Tibial nerve (tissue), 4 donors: Measurements from ENCODE around the gene ADCK2. TPM values are rescaled to one million over a fixed set of nuclear protein-coding genes. Genes with fewer than 3 reads are reported as not detected.
"Not testable (repeated sequence)": the region's sequence is repeated elsewhere in the genome, so short reads cannot be mapped to it uniquely, and the experiment has no call there.

Experiments used
- DNase-seq, 2 donors: peaks; one replicate each; pipeline ENCODE4 v3.0.0-alpha.2; 2019; ENCODE audit warnings: low spot score in 2 of 2
- H3K27ac ChIP-seq, 4 donors: fragments of 200-600 bp; sonication (generic) in 3 of 4; one replicate each; pipeline ENCODE4 v1.5.1; 2017 to 2019; ENCODE audit warnings: mild to moderate bottlenecking in 1 of 4
- H3K27me3 ChIP-seq, 2 donors: fragments of 200-600 bp; sonication (generic) in 1 of 2; one replicate each; pipeline versions ENCODE4 v1.5.1 to v1.6.0; 2017 to 2019
- H3K36me3 ChIP-seq, 3 donors: fragments of 200-600 bp; sonication (generic); one replicate each; pipeline ENCODE4 v1.5.1; 2018 to 2019
- H3K4me1 ChIP-seq, 4 donors: fragments of 200-600 bp; sonication (generic) in 3 of 4; one replicate each; pipeline ENCODE4 v1.5.1; 2017 to 2019
- H3K4me3 ChIP-seq, 4 donors: fragments of 200-600 bp; sonication (generic) in 3 of 4; one replicate each; pipeline ENCODE4 v1.5.1; 2017 to 2019; ENCODE audit warnings: mild to moderate bottlenecking in 1 of 4, moderate library complexity in 1 of 4
- H3K9me3 ChIP-seq, 4 donors: fragments of 200-600 bp; sonication (generic) in 3 of 4; one replicate each; pipeline ENCODE4 v1.5.1; 2017 to 2019
- CTCF ChIP-seq, 5 experiments: fragments of 200-600 bp in 3 of 5; fragments of 450-650 bp in 2 of 5; sonication (generic) in 3 of 5; IDR thresholded peaks; one replicate each; pipeline ENCODE4 v1.5.1; 2016 to 2019; ENCODE audit warnings: antibody characterized with exemption in 5 of 5, mild to moderate bottlenecking in 3 of 5, moderate library complexity in 2 of 5
- EP300 ChIP-seq, 2 donors: sonication (generic); formaldehyde crosslinking; IDR thresholded peaks; one replicate each; pipeline ENCODE4 v1.6.1; 2017; ENCODE audit warnings: antibody characterized with exemption in 2 of 2, mild to moderate bottlenecking in 1 of 2
- POLR2A ChIP-seq, 2 donors: fragments of 450-650 bp; IDR thresholded peaks; one replicate each; pipeline ENCODE4 v1.6.1; 2017; ENCODE audit warnings: antibody characterized with exemption in 2 of 2, mild to moderate bottlenecking in 2 of 2, moderate library complexity in 2 of 2
- WGBS, 2 donors: methylation state at CpG; one replicate each; pipeline ENCODE4 v1.1.5; 2018; 5-methylcytosine and 5-hydroxymethylcytosine counted together
- total RNA-seq, 4 donors: library from RNA; depleted of rRNA; stranded (reverse); fragments of >200 nt; gene quantifications; one replicate each; pipeline ENCODE4 v1.1.0, GENCODE V29; 2016

Gene ADCK2
- total RNA-seq, 4 donors from 2014 or later, result 20.7 to 34.5 (median 26.7) TPM

- Histone ChIP-seq H3K9me3 (no peaks in the 10 kb centered on the region), H3K27ac (no peak overlapping the region), H3K4me3 (no peak overlapping the region), H3K27me3 (no peaks in the 10 kb centered on the region), H3K4me1 (no peaks in the 10 kb centered on the region), H3K36me3 (peaks cover 0 to 95% (median 0%) of the 10 kb centered on the region in 3 donors)
- no peak for DNase-seq
- 89 to 93% methylated on average over 6 of the region's 6 CpGs for WGBS, 2 donors
- no peak for TF ChIP-seq CTCF (IDR thresholded peaks at IDR 0.05)
- TF ChIP-seq EP300 (IDR thresholded peaks at IDR 0.05), result no peak
- no peak for TF ChIP-seq POLR2A (IDR thresholded peaks at IDR 0.05)
Observed at GRCh38 chr7:140688341-140688740, 15.6 kb downstream of the ADCK2 start.

- H3K4me3 ChIP-seq, result no peak overlapping the region
- DNase-seq, result no peak
- TF ChIP-seq CTCF (IDR thresholded peaks at IDR 0.05), result no peak
- TF ChIP-seq EP300 (IDR thresholded peaks at IDR 0.05), result no peak
- no peak for TF ChIP-seq POLR2A (IDR thresholded peaks at IDR 0.05)
- H3K9me3 ChIP-seq, result no peaks in the 10 kb centered on the region
- H3K4me1 ChIP-seq, result no peaks in the 10 kb centered on the region
- 89 to 92% methylated on average over 12 to 16 of the region's 16 CpGs for WGBS, 2 donors
- no peak overlapping the region for H3K27ac ChIP-seq
- peaks cover 0 to 89% (median 0%) of the 10 kb centered on the region in 3 donors for H3K36me3 ChIP-seq
- H3K27me3 ChIP-seq, result no peaks in the 10 kb centered on the region
Observed at GRCh38 chr7:140689199-140690152, 16.7 kb downstream of the ADCK2 start.

- no peak for TF ChIP-seq POLR2A (IDR thresholded peaks at IDR 0.05)
- no peak for TF ChIP-seq CTCF (IDR thresholded peaks at IDR 0.05)
- no peak for TF ChIP-seq EP300 (IDR thresholded peaks at IDR 0.05)
- H3K4me1 ChIP-seq, result peaks cover 0 to 6% (median 2%) of the 10 kb centered on the region in 4 donors
- H3K9me3 ChIP-seq, result no peaks in the 10 kb centered on the region
- H3K27me3 ChIP-seq, result no peaks in the 10 kb centered on the region
- H3K4me3 ChIP-seq, result no peak overlapping the region
- 87 to 91% methylated on average over 12 of the region's 12 CpGs for WGBS, 2 donors
- no peak for DNase-seq
- no peak overlapping the region for H3K27ac ChIP-seq
- H3K36me3 ChIP-seq, result peaks cover 0 to 70% (median 0%) of the 10 kb centered on the region in 3 donors
Observed at GRCh38 chr7:140691376-140692045, 18.8 kb downstream of the ADCK2 start.

- WGBS, 2 donors, result 90 to 97% methylated on average over 10 of the region's 10 CpGs
- H3K27ac ChIP-seq, DNase-seq, H3K27me3 ChIP-seq, H3K9me3 ChIP-seq, H3K4me3 ChIP-seq: not testable (repeated sequence)
- peaks cover 0 to 21% (median 10%) of the 10 kb centered on the region in 4 donors for H3K4me1 ChIP-seq
- H3K36me3 ChIP-seq, result peaks cover 0 to 47% (median 0%) of the 10 kb centered on the region in 3 donors
Observed at GRCh38 chr7:140693849-140694248, 21.1 kb downstream of the ADCK2 start.

- whole genome bisulfite sequencing, 2 donors, result 84 to 88% methylated on average over 6 of the region's 6 CpGs
- H3K27ac ChIP-seq, result no peak overlapping the region
- H3K9me3 ChIP-seq, result no peaks in the 10 kb centered on the region
- peaks cover 0 to 40% (median 0%) of the 10 kb centered on the region in 3 donors for H3K36me3 ChIP-seq
- peaks cover 0 to 23% (median 10%) of the 10 kb centered on the region in 4 donors for H3K4me1 ChIP-seq
- H3K4me3 ChIP-seq, result no peak overlapping the region
- TF ChIP-seq POLR2A (IDR thresholded peaks at IDR 0.05), result no peak
- no peak for TF ChIP-seq EP300 (IDR thresholded peaks at IDR 0.05)
- TF ChIP-seq CTCF (IDR thresholded peaks at IDR 0.05), result no peak
- DNase-seq, result no peak
- H3K27me3 ChIP-seq, result no peaks in the 10 kb centered on the region
Observed at GRCh38 chr7:140694592-140694991, 21.8 kb downstream of the ADCK2 start.
